Suprapubic skin (tissue), 3 donors: ENCODE results near the gene NRN1.

Experiments
- POLR2A ChIP-seq, 2 donors: fragments of 450-650 bp; IDR thresholded peaks; one replicate each; pipeline ENCODE4 v1.6.1; 2017; ENCODE audit warnings: antibody characterized with exemption in 2 of 2, mild to moderate bottlenecking in 2 of 2, moderate library complexity in 2 of 2
- TF ChIP-seq, protein P1 (sequence below), 2 donors: fragments of 200-600 bp in 1 of 2; fragments of 450-650 bp in 1 of 2; sonication (generic) in 1 of 2; IDR thresholded peaks; one replicate each; pipeline ENCODE4 v1.5.1; 2016 to 2019; ENCODE audit warnings: antibody characterized with exemption in 2 of 2, mild to moderate bottlenecking in 1 of 2, moderate library complexity in 1 of 2

DNA sequence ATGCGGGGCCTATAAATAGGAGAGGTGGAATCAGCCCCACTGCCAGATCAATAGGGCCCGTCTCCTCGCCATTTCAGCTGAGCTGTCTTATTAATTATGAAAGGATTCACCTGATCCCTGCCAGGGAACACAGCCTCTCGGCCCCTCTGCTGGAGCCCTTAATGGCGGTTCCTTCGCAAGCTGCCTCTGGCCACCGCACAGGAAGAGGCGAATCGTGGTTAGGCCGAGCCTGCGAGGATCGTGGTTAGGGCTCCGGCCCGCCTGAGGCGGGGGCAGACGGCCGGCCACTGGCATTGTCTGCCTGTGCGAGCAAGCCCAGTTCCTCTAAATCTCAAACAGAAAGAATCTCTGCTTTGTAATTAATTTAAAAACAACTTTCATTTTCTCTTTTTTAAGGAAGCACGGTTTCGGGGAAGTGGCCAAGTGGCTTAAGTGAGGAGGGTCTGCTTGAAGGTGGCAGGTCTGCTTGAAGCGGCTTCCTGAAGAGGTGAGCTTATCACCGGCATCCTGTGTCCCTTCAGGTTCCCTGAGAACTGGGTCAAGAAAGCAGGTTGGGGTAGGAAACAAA lies 9.2 kb downstream of the NRN1 start:
- TF ChIP-seq, protein P1, sequence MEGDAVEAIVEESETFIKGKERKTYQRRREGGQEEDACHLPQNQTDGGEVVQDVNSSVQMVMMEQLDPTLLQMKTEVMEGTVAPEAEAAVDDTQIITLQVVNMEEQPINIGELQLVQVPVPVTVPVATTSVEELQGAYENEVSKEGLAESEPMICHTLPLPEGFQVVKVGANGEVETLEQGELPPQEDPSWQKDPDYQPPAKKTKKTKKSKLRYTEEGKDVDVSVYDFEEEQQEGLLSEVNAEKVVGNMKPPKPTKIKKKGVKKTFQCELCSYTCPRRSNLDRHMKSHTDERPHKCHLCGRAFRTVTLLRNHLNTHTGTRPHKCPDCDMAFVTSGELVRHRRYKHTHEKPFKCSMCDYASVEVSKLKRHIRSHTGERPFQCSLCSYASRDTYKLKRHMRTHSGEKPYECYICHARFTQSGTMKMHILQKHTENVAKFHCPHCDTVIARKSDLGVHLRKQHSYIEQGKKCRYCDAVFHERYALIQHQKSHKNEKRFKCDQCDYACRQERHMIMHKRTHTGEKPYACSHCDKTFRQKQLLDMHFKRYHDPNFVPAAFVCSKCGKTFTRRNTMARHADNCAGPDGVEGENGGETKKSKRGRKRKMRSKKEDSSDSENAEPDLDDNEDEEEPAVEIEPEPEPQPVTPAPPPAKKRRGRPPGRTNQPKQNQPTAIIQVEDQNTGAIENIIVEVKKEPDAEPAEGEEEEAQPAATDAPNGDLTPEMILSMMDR (IDR thresholded peaks at IDR 0.05): no peak
- TF ChIP-seq POLR2A (IDR thresholded peaks at IDR 0.05): no peak
